CD8-positive, alpha-beta memory T cell (primary cell): ENCODE results near the gene SH3TC2. TPM values are rescaled to one million over a fixed set of nuclear protein-coding genes. Genes with fewer than 3 reads are reported as not detected.

Experiments used
- CTCF ChIA-PET: fragments of 350-600 bp; sonication (Branson Sonifier 250); formaldehyde crosslinking; loops from one replicate; lab custom pipeline; 2021; ENCODE audit warnings: antibody characterized with exemption; lab: Charles Lee
- POLR2A ChIA-PET: fragments of 350-600 bp; sonication (Branson Sonifier 250); formaldehyde crosslinking; loops from one replicate; lab custom pipeline; 2021; ENCODE audit warnings: antibody characterized with exemption; lab: Charles Lee
- DNase-seq, 5 donors: peaks; one replicate each; pipeline versions ENCODE4 v3.0.0 to v3.0.0-alpha.2; 2020 to 2022; ENCODE audit warnings: mixed read lengths in 1 of 5
- H3K27ac ChIP-seq: one replicate; pipeline ENCODE4 v1.7.0; 2013; ENCODE audit warnings: low read depth, mild to moderate bottlenecking, low read length, moderate library complexity
- H3K27me3 ChIP-seq: 2 replicates; pipeline ENCODE4 v1.7.0; 2013; ENCODE audit warnings: low read length, mild to moderate bottlenecking; ENCODE audit not compliant: insufficient read depth, poor library complexity, severe bottlenecking
- H3K36me3 ChIP-seq: 2 replicates; pipeline ENCODE4 v1.7.0; 2013; ENCODE audit warnings: mild to moderate bottlenecking, low read length, moderate library complexity; ENCODE audit not compliant: insufficient read depth
- H3K4me1 ChIP-seq: 2 replicates; pipeline ENCODE4 v1.7.0; 2013; ENCODE audit warnings: mild to moderate bottlenecking, low read length, moderate library complexity; ENCODE audit not compliant: insufficient read depth
- H3K4me3 ChIP-seq: 2 replicates; pipeline ENCODE4 v1.7.0; 2013; ENCODE audit warnings: mild to moderate bottlenecking, low read length
- H3K9me3 ChIP-seq: 2 replicates; pipeline ENCODE4 v1.7.0; 2013; ENCODE audit warnings: mild to moderate bottlenecking, low read length
- H3K27ac Mint-ChIP-seq, 8 donors: one replicate each; pipeline ENCODE4 v1.8.0; 2020 to 2021; ENCODE audit warnings: mixed read lengths in 8 of 8, mild to moderate bottlenecking in 6 of 8, inconsistent platforms in 3 of 8, moderate library complexity in 3 of 8
- H3K27me3 Mint-ChIP-seq, 2 donors: one replicate each; pipeline ENCODE4 v1.8.0; 2020 to 2021; ENCODE audit warnings: mixed read lengths in 2 of 2, mild to moderate bottlenecking in 1 of 2, moderate library complexity in 1 of 2
- H3K36me3 Mint-ChIP-seq, 3 donors: one replicate each; pipeline ENCODE4 v1.8.0; 2020 to 2021; ENCODE audit warnings: mixed read lengths in 3 of 3, inconsistent platforms in 1 of 3, mild to moderate bottlenecking in 1 of 3
- H3K4me1 Mint-ChIP-seq, 3 donors: one replicate each; pipeline ENCODE4 v1.8.0; 2020 to 2021; ENCODE audit warnings: mixed read lengths in 3 of 3, inconsistent platforms in 1 of 3, mild to moderate bottlenecking in 1 of 3
- H3K4me3 Mint-ChIP-seq, 7 donors: one replicate each; pipeline ENCODE4 v1.8.0; 2020 to 2021; ENCODE audit warnings: mixed read lengths in 7 of 7, mild to moderate bottlenecking in 6 of 7, moderate library complexity in 4 of 7, inconsistent platforms in 2 of 7
- H3K9me3 Mint-ChIP-seq, 5 donors: one replicate each; pipeline ENCODE4 v1.8.0; 2020 to 2022; ENCODE audit warnings: mixed read lengths in 5 of 5, mild to moderate bottlenecking in 3 of 5, moderate library complexity in 2 of 5, inconsistent platforms in 1 of 5
- polyA plus RNA-seq: library from polyadenylated mRNA; unstranded; fragments of 300-500 nt; fragmentation: Illumina TruSeq; gene quantifications from one replicate; pipeline ENCODE4 v1.2.3, GENCODE V29; 2021
- total RNA-seq, 2 experiments: library from RNA; stranded (reverse); gene quantifications; one replicate each; pipeline ENCODE4 v1.2.3, GENCODE V29; 2021

SH3TC2 gene
- total RNA-seq (not detected), polyA plus RNA-seq (not detected)

DNA sequence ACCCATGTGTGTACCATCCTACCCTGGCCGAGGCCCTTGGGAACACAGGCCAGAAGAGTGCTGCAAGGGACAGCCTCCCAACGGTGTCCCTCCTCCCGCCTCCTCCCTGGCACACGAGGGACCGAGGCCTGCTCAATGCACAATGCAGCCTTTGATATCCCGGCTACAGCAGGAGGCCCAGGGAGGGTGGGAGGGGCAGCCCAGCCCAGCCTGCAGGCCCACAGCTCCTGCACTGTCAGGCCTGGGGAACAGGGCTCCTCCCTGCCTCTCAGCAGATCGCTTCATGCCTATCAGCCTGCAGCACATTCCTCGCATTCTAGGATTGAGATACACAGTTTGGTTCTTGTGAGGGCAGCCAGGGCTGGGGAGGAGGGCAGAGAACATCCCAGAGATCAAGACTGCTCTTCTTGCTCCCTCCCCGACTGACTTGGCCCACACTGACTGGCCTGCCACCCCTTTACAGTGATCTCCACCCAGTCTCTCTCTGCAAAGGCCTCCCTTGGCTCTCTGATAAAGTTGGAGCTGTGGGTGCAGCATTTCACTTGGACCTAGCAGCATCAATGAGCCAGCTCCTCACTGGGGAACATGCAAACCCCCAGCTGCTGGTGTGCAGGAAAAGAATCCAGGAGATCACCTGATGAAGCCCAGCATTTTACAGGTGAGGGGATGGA is at the start of gene SH3TC2:
Gene SH3TC2 (minus strand): TSS at position 46 of the 671 bp plus-strand sequence. CDS start 40 bp downstream, at position 6.
- Histone ChIP-seq H3K36me3 (no peaks in the 10 kb centered on the region), H3K4me3 (no peak within 1 kb of the TSS), H3K27ac (no peak within 1 kb of the TSS), H3K27me3 (no peaks in the 10 kb centered on the region), H3K4me1 (no peaks in the 10 kb centered on the region), H3K9me3 (no peaks in the 10 kb centered on the region)
- POLR2A ChIA-PET: no interaction called here
- Mint-ChIP-seq H3K27ac (no peak within 1 kb of the TSS), H3K27me3 (peaks cover 8 to 36% of the 10 kb centered on the region in 2 donors), H3K4me3 (no peak within 1 kb of the TSS), H3K9me3 (peaks cover 0 to 10% (median 4%) of the 10 kb centered on the region in 5 donors), H3K36me3 (peaks cover 0 to 5% (median 2%) of the 10 kb centered on the region in 3 donors), H3K4me1 (no peaks in the 10 kb centered on the region)
- CTCF ChIA-PET: no interaction called here
- DNase-seq: no peak

DNA sequence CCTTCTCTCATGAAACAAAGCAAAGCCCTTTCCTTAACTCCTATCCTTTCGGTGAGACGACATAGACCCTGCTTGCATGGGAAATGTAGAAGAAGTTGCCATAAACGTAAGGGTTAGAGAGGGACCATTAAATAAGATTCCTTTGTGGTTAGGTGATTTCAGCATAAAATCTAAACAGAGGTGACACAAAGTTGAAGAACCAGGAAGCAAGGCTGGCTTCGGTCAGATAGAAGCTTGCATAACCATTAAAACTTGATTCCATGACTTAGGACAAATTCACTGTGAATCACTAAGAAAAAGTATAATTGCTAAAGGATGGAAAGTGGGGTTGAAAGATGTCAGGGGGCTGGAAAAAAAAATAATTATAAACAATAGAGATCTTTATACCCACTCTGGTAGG is 47.5 kb upstream of the SH3TC2 start:
- CTCF ChIA-PET: interaction anchor here (1.0 kb wide), 1 partner anchor 9 kb away, joined by 3 read pairs; no protein-coding TSS in a partner anchor
- H3K9me3 Mint-ChIP-seq: no peaks in the 10 kb centered on the region
- H3K36me3 Mint-ChIP-seq: no peaks in the 10 kb centered on the region

DNA sequence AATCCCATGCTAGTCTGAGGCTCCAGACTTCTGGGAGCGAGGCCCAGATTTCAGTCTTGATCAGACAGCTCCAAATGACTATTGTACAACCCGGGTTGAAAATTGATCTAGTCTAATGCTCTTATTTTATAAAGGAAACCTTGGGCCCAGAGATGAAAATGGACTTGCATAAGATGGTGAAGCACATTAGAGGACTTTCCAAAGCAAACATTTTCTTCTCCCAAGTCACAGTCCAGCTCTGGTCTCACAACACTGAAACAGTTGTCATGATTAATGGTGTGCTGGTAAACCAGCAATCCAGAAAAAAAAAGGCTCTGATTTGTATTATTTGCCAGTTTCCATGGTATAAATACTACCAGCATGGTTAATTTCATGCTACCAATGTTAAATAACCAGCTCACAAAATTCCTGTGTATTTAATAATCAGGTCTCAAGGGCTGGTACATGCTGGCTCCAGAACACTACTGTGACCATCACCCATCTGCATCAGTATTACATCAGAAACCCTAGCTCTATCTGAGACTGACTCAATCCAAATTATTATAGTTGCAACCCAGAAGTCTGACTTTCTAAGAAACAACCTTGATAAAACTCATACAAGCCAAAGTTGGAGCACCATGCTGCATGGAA is 45.9 kb upstream of the SH3TC2 start:
- H3K9me3 ChIP-seq: no peaks in the 10 kb centered on the region
- Mint-ChIP-seq H3K36me3 (no peaks in the 10 kb centered on the region), H3K27ac (no peak overlapping the region), H3K27me3 (peaks cover 3 to 14% of the 10 kb centered on the region in 2 donors), H3K4me1 (no peaks in the 10 kb centered on the region), H3K9me3 (no peaks in the 10 kb centered on the region), H3K4me3 (no peak overlapping the region)
- no peak overlapping the region for H3K27ac ChIP-seq
- no peak for DNase-seq
- ChIA-PET POLR2A (no interaction called here), CTCF (no interaction called here)
- H3K4me1 ChIP-seq: no peaks in the 10 kb centered on the region
- no peak overlapping the region for H3K4me3 ChIP-seq
- no peaks in the 10 kb centered on the region for H3K36me3 ChIP-seq
- no peaks in the 10 kb centered on the region for H3K27me3 ChIP-seq

More for the DNA sequence above, 47.5 kb upstream of the SH3TC2 start:
- no peak for DNase-seq
- Mint-ChIP-seq H3K4me1 (no peaks in the 10 kb centered on the region), H3K27me3 (peaks cover 3 to 21% of the 10 kb centered on the region in 2 donors), H3K27ac (peak overlapping the region in 1 of 8 donors; percentile 44), H3K4me3 (no peak overlapping the region)
- no peaks in the 10 kb centered on the region for H3K4me1 ChIP-seq
- no peaks in the 10 kb centered on the region for H3K27me3 ChIP-seq
- no peaks in the 10 kb centered on the region for H3K9me3 ChIP-seq
- POLR2A ChIA-PET: no interaction called here
- H3K36me3 ChIP-seq: no peaks in the 10 kb centered on the region
- H3K4me3 ChIP-seq: no peak overlapping the region
- no peak overlapping the region for H3K27ac ChIP-seq

DNA sequence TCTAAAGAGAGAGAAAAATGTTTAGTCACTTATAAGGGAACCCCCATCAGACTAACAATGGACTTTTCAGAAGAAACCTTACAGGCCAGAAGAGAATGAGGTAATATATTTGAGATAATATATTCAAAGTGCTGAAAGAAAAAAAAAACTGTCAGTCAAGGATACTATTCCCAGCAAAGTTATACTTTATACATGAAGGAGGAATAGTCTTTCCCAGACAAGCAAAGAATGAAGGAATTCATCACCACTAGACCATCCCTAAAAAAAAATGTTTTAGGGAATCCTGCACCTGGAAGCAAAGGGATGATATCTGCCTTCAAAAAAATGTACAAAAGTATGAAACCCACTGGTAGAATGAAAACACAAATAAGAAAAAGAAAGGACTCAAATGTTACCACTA is 37.5 kb upstream of the SH3TC2 start:
- H3K4me3 Mint-ChIP-seq: no peak overlapping the region
- CTCF ChIA-PET: no interaction called here
- H3K4me1 ChIP-seq: no peaks in the 10 kb centered on the region
- H3K9me3 ChIP-seq: no peaks in the 10 kb centered on the region
- peaks cover 33 to 52% (median 48%) of the 10 kb centered on the region in 5 donors for H3K9me3 Mint-ChIP-seq
- no peak overlapping the region for H3K27ac ChIP-seq
- H3K36me3 ChIP-seq: no peaks in the 10 kb centered on the region
- no peak for DNase-seq
- H3K36me3 Mint-ChIP-seq: peaks cover 0 to 9% (median 2%) of the 10 kb centered on the region in 3 donors
- H3K4me1 Mint-ChIP-seq: no peaks in the 10 kb centered on the region
- no peak overlapping the region for H3K27ac Mint-ChIP-seq
- no peak overlapping the region for H3K4me3 ChIP-seq
- peaks cover 10% of the 10 kb centered on the region in 2 donors for H3K27me3 Mint-ChIP-seq
- H3K27me3 ChIP-seq: no peaks in the 10 kb centered on the region
- POLR2A ChIA-PET: no interaction called here

DNA sequence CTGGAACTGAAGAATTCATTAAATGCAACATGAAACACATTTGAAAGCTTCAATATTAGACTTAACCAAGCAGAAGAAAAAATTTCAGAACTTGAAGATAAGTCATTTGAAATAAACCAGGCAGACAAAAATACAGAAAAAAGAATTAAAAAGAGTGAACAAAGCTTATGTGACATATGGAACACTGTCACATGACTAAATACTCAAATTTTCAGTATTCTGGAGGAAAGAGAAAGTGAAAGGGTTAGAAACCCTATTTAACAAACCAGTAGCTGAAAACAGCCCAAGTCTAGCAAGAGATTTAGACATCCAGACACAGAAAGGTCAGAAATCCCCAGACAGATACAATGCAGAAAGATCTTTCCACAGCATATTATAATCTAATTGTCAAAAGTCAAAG is 37.1 kb upstream of the SH3TC2 start:
- Mint-ChIP-seq H3K4me1 (no peaks in the 10 kb centered on the region), H3K27ac (no peak overlapping the region), H3K27me3 (peaks cover 10 to 14% of the 10 kb centered on the region in 2 donors), H3K4me3 (no peak overlapping the region), H3K9me3 (peaks cover 33 to 55% (median 50%) of the 10 kb centered on the region in 5 donors), H3K36me3 (peaks cover 0 to 14% (median 2%) of the 10 kb centered on the region in 3 donors)
- Histone ChIP-seq H3K27me3 (no peaks in the 10 kb centered on the region), H3K9me3 (no peaks in the 10 kb centered on the region), H3K27ac (no peak overlapping the region), H3K4me3 (no peak overlapping the region), H3K36me3 (no peaks in the 10 kb centered on the region), H3K4me1 (no peaks in the 10 kb centered on the region)
- DNase-seq: no peak
- ChIA-PET POLR2A (no interaction called here), CTCF (interaction anchor here (0.8 kb wide), 1 partner anchor 31 kb away, joined by 3 read pairs; no protein-coding TSS in a partner anchor)

DNA sequence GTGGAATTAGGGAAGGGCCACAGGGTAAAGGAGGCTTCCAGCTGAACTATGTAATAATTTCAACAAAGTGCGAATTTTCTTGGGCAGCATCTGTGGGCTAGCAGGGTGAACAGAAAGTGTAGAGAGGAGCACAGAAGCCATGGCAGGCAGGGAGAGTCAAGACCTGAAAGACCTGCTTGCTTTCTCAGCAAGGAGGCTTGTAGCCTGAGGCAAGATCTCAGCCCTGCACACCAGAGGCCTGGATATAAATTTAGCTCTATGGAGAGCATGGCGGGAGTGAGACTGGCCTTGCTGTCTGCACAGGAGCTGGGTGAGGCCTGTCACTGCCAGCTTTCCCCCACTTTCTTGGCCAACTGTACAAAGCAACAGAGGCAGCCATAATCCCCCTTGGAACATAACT is 32.1 kb upstream of the SH3TC2 start:
- Histone ChIP-seq H3K9me3 (no peaks in the 10 kb centered on the region), H3K4me1 (no peaks in the 10 kb centered on the region), H3K27ac (no peak overlapping the region), H3K36me3 (no peaks in the 10 kb centered on the region), H3K27me3 (no peaks in the 10 kb centered on the region), H3K4me3 (no peak overlapping the region)
- Mint-ChIP-seq H3K4me1 (no peaks in the 10 kb centered on the region), H3K36me3 (peaks cover 0 to 26% (median 5%) of the 10 kb centered on the region in 3 donors), H3K27ac (no peak overlapping the region), H3K27me3 (peaks cover 18 to 50% of the 10 kb centered on the region in 2 donors), H3K9me3 (peaks cover 29 to 52% (median 46%) of the 10 kb centered on the region in 5 donors), H3K4me3 (no peak overlapping the region)
- POLR2A ChIA-PET: no interaction called here
- CTCF ChIA-PET: no interaction called here
- DNase-seq: no peak

DNA sequence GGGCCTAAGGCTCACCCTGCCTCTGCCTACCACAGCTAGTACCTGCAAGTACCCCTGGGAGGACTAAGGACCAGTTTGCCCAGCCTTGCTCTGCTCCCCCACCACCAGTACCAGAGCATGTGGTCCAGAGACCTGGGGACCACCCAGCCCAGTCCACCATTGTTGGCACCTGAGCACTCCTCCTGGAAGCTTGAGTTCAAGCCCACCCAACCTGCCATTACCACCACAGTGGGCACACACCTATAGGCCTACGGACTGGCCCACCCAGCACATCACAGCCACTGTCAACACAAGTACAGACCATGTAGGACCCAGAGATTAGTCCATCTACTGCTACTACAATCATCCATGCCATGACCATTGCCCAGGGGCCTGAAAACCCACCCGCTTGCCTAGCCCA is 30.8 kb upstream of the SH3TC2 start:
- Mint-ChIP-seq H3K36me3 (peaks cover 0 to 21% (median 4%) of the 10 kb centered on the region in 3 donors), H3K4me3 (no peak overlapping the region), H3K9me3 (peaks cover 19 to 40% (median 34%) of the 10 kb centered on the region in 5 donors), H3K4me1 (no peaks in the 10 kb centered on the region), H3K27ac (no peak overlapping the region), H3K27me3 (peaks cover 19 to 50% of the 10 kb centered on the region in 2 donors)
- DNase-seq: no peak
- Histone ChIP-seq H3K27me3 (no peaks in the 10 kb centered on the region), H3K4me3 (no peak overlapping the region), H3K9me3 (no peaks in the 10 kb centered on the region), H3K27ac (no peak overlapping the region), H3K4me1 (no peaks in the 10 kb centered on the region), H3K36me3 (no peaks in the 10 kb centered on the region)
- POLR2A ChIA-PET: no interaction called here
- CTCF ChIA-PET: interaction anchor here (0.7 kb wide), 1 partner anchor 40 kb away, joined by 3 read pairs; no protein-coding TSS in a partner anchor

DNA sequence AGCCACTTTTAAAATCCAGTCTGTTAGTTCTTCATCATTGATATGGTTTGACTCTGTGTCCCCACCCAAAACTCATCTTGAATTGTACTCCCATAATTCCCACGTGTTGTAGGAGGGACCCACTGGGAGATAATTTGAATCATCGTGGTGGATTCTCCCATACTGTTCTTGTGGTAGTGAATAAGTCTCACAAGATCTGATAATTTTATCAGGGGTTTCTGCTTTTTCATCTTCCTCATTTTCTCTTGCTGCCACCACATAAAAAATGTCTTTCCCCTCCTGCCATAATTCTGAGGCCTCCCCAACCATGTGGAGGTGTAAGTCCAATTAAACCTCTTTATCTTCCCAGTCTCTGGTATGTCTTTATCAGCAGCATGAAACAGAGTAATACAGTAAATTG is 26.9 kb upstream of the SH3TC2 start:
- POLR2A ChIA-PET: no interaction called here
- H3K4me3 Mint-ChIP-seq: no peak overlapping the region
- H3K9me3 Mint-ChIP-seq: peaks cover 3 to 9% (median 5%) of the 10 kb centered on the region in 5 donors
- H3K27ac Mint-ChIP-seq: peak overlapping the region in 1 of 8 donors; percentile 78
- CTCF ChIA-PET: no interaction called here
- H3K36me3 ChIP-seq: no peaks in the 10 kb centered on the region
- no peak overlapping the region for H3K4me3 ChIP-seq
- no peaks in the 10 kb centered on the region for H3K9me3 ChIP-seq
- H3K27ac ChIP-seq: no peak overlapping the region
- H3K36me3 Mint-ChIP-seq: peaks cover 0 to 11% (median 4%) of the 10 kb centered on the region in 3 donors
- peaks cover 17 to 59% of the 10 kb centered on the region in 2 donors for H3K27me3 Mint-ChIP-seq
- DNase-seq: no peak
- H3K4me1 ChIP-seq: no peaks in the 10 kb centered on the region
- no peaks in the 10 kb centered on the region for H3K4me1 Mint-ChIP-seq
- no peaks in the 10 kb centered on the region for H3K27me3 ChIP-seq
